Measurements from ENCODE around the gene ERICH2.

GRCh38 chr2:170764880-170765261, 5.3 kb upstream of the ERICH2 start:
- no peak for TF ChIP-seq ZBTB17 (tag by site-specific recombination; IDR thresholded peaks at IDR 0.05)
- no peak for TF ChIP-seq ZNF510 (tag by site-specific recombination; IDR thresholded peaks at IDR 0.05; ENCODE audit: insufficient replicate concordance)
- no peak for TF ChIP-seq CTCF (tag by site-specific recombination; IDR thresholded peaks at IDR 0.05)
- no peak for TF ChIP-seq ZNF768 (tag by site-specific recombination; IDR thresholded peaks at IDR 0.05)
- TF ChIP-seq ZNF747 (tag by site-specific recombination; IDR thresholded peaks at IDR 0.05): no peak

Measured in HEK293 (cell line).